ENCODE data around the gene AKTIP.
"Not testable (repeated sequence)": the region's sequence is repeated elsewhere in the genome, so short reads cannot be mapped to it uniquely, and the experiment has no call there.

The AKTIP gene

DNA sequence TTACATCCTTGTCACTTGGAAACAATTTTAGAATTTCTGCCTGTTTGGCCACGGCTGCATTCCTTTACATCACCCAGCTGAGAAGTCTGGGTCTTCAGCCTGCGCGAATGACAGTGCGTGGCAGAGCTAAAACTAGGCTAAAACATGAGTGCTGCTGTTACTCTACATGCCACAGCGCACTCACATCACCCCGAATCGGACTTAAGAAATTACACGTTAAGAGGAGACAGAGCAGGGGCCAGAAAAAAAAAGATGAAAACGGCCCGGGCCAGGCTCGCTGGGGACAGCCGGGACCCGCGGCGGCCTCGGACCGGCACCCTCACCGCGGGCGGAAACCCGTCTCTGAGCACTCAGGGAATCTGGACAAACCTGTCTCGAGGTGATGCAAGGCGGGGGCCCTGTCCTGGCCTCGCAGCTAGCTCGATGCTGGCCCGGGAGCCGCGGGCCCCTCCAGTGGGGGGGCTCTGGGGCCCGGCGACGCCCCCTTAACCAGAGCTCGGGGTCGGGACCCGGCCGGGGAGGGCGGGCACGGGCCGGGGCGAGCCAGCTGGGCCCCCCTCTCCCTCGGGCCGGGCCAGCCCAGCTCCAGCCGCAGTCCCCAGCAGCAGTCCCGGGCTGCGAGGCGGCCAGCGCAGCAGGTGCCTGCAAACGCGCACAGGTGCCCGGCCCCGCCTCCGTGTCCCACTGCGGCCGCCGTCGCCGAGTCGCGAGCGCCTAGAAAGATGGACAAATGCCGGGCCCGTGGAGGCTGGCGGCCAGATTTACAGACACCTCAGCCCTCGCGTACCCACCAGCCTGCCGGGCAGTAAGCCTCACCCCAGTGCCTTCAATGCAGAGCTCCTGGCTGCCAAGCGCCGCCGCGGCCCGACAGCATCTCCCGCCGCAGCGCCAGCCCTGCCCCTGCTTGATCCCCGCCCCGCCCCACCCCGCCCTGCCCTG lies at the start of gene AKTIP:
Gene AKTIP, minus strand, starts transcription at position 879 of the 939 bp plus-strand sequence. CDS start 2,950 bp downstream, outside the sequence.
- TF ChIP-seq JUND (IDR thresholded peaks at IDR 0.05; ENCODE audit: low read depth), result no peak
- in situ Hi-C loops (cut with HindIII; ENCODE audit: low pct_unique_long_range_greater_than_20kb, low sequenced_read_pairs), result no loop called here
- peak in 1 of 2 experiments; percentile 84 for DNase-seq (ENCODE audit: low read depth in 1 of 2, low spot score in 1 of 2)

DNA sequence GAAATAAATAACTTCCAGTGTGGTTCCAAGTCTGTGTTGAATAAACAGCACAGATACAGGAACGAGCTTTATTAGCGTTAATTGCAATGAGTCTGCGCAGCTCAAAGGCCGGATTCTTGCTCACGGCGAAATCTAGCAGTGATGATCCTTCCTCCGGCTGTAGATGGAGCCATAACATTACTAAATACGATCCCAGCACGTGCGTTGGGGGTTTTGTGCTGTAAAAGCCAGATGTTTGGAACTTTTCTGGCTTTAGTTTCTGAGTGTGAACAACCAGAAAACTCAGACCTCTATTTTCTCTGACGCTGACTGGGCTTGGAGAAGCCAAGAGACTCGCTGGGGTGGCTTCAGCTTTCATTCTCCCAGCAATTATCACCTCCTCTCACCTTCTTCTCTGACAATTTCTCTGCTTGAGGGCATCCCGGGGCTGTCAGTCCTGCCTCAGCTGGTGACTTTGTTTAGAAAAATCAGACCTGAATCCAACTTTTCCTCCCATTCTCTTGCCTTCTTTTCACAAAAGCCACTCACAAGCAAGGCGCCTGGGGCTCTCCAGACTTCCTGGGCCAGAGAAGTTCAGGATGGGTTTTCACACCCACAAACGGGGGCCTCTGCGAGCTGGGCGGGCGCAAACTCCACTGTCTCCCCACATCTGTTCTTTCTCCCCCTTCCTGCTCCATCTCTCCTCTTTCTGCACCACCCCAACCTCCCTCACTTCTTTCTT lies 47.1 kb upstream of the AKTIP start:
- TF ChIP-seq JUND (IDR thresholded peaks at IDR 0.05; ENCODE audit: low read depth), result no peak
- in situ Hi-C loops (cut with HindIII; ENCODE audit: low pct_unique_long_range_greater_than_20kb, low sequenced_read_pairs), result no loop called here
- peak; percentile 40 to 72 for DNase-seq (ENCODE audit: low read depth in 1 of 2, low spot score in 1 of 2)

DNA sequence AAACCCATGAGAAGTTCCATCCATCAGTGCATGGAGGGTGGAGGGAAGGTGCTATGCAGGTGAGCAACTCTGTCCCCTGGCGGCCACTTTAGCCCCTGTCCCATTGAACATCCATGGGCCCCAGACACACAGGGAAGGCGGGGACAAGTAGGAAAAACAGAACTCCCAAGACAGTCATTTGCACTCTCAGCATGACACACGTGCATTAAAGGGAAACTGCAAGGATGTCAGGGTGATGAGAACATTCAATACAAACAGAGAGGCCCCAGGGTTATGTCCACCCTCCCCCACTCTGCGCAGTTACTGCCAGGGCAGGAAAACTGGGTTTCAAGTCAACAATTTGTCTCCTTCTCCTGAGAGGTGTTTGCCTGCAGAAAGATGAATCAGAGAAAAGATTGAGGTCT lies 44.0 kb upstream of the AKTIP start:
- in situ Hi-C loops (cut with HindIII; ENCODE audit: low pct_unique_long_range_greater_than_20kb, low sequenced_read_pairs), result no loop called here

DNA sequence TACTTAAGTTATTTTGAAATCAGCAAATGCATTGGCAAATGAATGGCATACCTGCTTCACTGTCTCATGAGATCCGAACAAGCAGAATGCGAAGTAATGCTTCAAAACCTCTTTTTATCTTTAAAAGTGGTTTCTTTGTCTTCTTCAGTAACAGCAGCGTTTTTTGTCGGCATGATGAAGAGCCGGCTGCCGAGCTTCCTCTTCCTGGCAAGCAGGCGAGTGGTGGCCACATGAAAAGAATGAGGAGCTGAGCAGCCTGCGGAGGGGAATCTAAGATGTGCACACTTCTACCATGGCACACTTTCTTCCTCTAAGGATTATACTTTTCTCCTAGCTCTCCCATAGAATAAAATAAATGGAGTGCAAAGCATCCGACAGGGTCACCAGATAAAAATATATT lies 42.4 kb upstream of the AKTIP start:
- in situ Hi-C loops (cut with HindIII; ENCODE audit: low pct_unique_long_range_greater_than_20kb, low sequenced_read_pairs), result no loop called here
- DNase-seq (ENCODE audit: low read depth in 1 of 2, low spot score in 1 of 2), result no peak
- no peak for TF ChIP-seq JUND (IDR thresholded peaks at IDR 0.05; ENCODE audit: low read depth)

More for the DNA sequence above, 44.0 kb upstream of the AKTIP start:
- TF ChIP-seq JUND (IDR thresholded peaks at IDR 0.05; ENCODE audit: low read depth), result no peak
- peak; percentile 13 to 68 for DNase-seq (ENCODE audit: low read depth in 1 of 2, low spot score in 1 of 2)

DNA sequence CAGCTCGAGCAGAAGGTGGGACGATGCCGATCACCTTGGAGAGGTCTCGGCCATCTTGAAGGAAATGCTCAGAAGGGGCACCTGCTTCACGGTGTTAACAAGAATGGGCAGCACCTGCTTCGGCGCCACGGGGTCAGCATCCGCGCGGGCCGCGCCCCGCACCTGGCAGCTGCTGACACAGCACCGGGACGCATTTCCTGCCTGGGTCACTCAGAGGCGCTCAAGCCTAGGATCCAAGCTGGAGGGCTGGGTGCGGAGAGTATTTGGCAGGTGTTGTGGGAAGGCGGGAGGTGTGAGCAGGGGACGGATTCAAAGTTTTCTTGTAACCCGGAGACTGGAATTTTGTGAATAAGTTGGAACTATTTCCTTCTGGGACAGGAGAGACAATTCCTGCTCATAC lies 39.3 kb upstream of the AKTIP start:
- in situ Hi-C loops (cut with HindIII; ENCODE audit: low pct_unique_long_range_greater_than_20kb, low sequenced_read_pairs), result no loop called here
- no peak for TF ChIP-seq JUND (IDR thresholded peaks at IDR 0.05; ENCODE audit: low read depth)
- DNase-seq (ENCODE audit: low read depth in 1 of 2, low spot score in 1 of 2), result no peak

DNA sequence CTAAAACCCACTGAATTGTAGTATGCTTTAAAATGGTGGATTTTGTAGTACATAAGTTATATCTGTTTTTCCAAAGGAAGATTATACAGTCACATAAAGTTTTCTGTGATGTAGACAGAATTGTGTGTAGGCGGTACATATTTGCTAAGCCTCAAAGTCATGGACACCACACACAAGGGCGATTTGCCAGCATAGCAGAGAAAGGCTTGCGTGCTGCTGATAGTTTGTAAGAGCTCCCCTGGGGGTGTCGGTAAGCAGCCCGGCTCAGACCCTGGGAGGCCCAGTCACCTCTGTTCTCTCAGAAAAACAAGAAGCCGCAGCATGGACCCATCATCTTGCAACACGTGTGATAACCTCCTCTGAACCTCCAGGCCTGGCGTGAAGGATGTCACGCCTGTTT lies 38.3 kb upstream of the AKTIP start:
- DNase-seq (ENCODE audit: low read depth in 1 of 2, low spot score in 1 of 2), result no peak
- TF ChIP-seq JUND (IDR thresholded peaks at IDR 0.05; ENCODE audit: low read depth), result no peak
- in situ Hi-C loops (cut with HindIII; ENCODE audit: low pct_unique_long_range_greater_than_20kb, low sequenced_read_pairs), result no loop called here

DNA sequence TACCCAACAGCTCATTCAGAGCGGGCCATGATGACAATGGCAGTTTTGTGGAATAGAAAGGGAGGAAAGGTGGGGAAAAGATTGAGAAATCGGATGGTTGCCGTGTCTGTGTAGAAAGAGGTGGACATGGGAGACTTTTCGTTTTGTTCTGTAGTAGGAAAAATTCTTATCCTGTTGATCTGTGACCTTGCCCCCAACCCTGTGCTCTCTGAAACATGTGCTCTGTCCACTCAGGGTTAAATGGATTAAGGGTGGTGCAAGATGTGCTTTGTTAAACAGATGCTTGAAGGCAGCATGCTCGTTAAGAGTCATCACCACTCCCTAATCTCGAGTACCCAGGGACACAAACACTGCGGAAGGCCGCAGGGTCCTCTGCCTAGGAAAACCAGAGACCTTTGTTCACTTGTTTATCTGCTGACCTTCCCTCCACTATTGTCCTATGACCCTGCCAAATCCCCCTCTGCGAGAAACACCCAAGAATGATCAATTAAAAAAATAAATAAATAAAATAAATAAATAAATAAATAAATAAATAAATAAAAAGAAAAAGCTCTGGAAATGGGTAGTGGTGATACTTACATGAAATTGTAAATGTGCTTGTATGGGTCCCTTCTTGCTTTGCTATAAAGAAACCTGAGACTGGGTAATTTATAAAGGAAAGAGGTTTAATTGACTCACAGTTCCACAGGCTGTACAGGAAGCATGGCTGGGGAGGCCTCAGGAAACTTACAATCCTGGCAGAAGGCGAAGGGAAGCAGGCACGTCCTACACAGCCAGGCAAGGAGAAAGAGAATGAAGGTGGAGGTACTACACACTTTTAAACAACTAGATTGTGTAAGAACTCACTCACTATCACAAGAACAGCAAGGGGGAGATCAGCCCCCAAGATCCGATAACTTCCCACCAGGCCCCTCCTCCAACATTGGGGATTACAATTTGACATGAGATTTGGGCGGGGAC lies 37.0 kb upstream of the AKTIP start:
- in situ Hi-C loops (cut with HindIII; ENCODE audit: low pct_unique_long_range_greater_than_20kb, low sequenced_read_pairs); DNase-seq (ENCODE audit: low read depth in 1 of 2, low spot score in 1 of 2): not testable (repeated sequence)

DNA sequence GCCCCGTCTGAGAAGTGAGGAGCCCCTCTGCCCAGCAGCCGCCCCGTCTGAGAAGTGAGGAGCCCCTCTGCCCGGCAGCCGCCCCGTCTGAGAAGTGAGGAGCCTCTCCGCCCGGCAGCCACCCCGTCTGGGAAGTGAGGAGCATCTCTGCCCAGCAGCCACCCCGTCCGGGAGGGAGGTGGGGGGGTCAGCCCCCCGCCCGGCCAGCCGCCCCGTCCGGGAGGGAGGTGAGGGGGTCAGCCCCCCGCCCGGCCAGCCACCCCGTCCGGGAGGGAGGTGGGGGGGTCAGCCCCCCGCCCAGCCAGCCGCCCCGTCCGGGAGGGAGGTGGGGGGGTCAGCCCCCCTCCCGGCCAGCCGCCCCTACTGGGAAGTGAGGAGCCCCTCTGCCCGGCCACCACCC lies 36.3 kb upstream of the AKTIP start:
- in situ Hi-C loops (cut with HindIII; ENCODE audit: low pct_unique_long_range_greater_than_20kb, low sequenced_read_pairs); DNase-seq (ENCODE audit: low read depth in 1 of 2, low spot score in 1 of 2): not testable (repeated sequence)

DNA sequence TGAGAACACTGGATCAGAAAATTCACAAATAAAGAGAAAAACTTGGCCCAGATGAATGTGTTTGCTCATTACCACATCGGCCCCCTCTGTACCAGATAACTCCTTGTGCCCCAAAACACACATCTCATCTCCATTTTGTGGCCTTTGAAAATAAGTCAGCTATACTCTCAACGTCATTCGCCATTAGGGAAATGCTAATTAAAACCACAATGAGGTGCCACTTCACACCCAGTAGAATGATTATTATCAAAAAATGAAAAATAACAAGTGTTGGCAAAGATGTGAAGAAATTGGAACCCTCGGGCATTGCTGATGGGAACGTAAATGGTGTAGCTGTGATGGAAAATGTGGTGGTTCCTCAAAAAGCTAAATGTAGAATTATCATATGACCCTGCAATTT lies 34.6 kb upstream of the AKTIP start:
- in situ Hi-C loops (cut with HindIII; ENCODE audit: low pct_unique_long_range_greater_than_20kb, low sequenced_read_pairs), result no loop called here
- DNase-seq (ENCODE audit: low read depth in 1 of 2, low spot score in 1 of 2), result no peak
- no peak for TF ChIP-seq JUND (IDR thresholded peaks at IDR 0.05; ENCODE audit: low read depth)

DNA sequence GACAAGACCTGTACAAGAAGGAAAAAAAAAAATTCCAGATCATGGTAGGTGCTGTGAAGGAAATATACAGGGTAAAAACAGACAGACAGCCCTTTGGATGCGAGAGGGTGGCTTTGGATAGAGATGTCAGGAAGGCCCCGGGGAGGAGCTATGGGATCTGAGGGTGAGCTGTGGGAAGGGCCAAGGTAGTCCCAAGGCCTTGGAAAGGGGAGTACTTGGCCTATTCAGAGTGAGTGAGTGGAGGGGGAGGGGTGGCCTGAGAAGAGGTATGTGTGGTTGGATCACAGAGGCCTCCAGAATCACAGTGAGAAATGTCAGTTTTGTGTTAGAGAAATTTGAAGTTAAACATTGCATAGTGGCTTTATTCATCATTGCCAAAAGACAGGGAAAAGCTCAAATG lies 31.2 kb upstream of the AKTIP start:
- TF ChIP-seq JUND (IDR thresholded peaks at IDR 0.05; ENCODE audit: low read depth), result no peak
- in situ Hi-C loops (cut with HindIII; ENCODE audit: low pct_unique_long_range_greater_than_20kb, low sequenced_read_pairs), result no loop called here
- DNase-seq (ENCODE audit: low read depth in 1 of 2, low spot score in 1 of 2), result no peak

DNA sequence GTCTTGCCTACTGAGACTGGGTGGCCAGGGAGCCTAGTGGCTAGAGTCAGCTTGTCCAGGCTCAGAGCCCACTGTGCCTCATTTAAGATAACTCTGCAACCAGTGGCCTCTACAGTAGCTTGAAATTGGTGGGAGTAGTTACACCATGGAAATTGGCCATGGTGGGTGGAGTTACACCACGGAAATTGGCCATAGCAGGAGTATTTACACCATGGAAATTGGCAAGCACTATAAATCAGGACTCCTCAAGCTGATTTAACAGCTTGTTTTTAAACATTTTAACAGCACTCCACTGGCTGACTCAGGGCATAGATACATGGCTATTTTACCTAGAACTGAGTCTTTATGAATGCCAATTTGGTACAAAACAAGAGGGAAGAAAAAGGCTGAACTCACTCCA lies 27.7 kb upstream of the AKTIP start:
- in situ Hi-C loops (cut with HindIII; ENCODE audit: low pct_unique_long_range_greater_than_20kb, low sequenced_read_pairs), result no loop called here
- no peak for TF ChIP-seq JUND (IDR thresholded peaks at IDR 0.05; ENCODE audit: low read depth)
- DNase-seq (ENCODE audit: low read depth in 1 of 2, low spot score in 1 of 2), result no peak

DNA sequence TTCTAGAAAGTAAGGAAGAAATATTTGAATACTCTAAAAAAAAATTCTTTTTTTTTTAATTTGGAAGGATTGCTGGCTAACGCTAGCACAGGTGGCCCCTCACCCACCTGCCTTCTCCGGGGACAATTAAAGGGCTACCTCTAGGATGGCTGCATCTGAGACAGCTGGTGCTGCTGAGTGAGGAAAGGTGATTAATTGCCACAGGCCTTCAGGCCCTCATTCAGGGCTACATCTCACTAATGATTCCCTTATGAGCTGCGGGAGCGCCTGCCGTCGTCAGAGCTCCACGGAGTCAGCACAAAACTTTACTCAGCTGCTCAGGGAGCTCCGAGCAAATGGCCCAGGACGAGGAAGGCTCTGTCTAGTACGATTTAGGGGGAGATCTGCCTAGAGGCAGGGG lies 27.0 kb upstream of the AKTIP start:
- in situ Hi-C loops (cut with HindIII; ENCODE audit: low pct_unique_long_range_greater_than_20kb, low sequenced_read_pairs), result no loop called here
- TF ChIP-seq JUND (IDR thresholded peaks at IDR 0.05; ENCODE audit: low read depth), result no peak
- DNase-seq (ENCODE audit: low read depth in 1 of 2, low spot score in 1 of 2), result no peak

All from T47D (cell line).